K562 (cell line): ENCODE results near the gene RGMB. TPM values are rescaled to one million over a fixed set of nuclear protein-coding genes. Genes with fewer than 3 reads are reported as not detected.
A peak's percentile ranks its signal among the peaks of the same experiment; 100 is the strongest.

Source experiments
- ATAC-seq: fragments of 200-7000 bp; cut with Tn5 transposase; 3 replicates; pipeline ENCODE4 v1.9.1; 2020; ENCODE audit warnings: moderate library complexity
- BruUV-seq: library from RNA; stranded (reverse); fragments of 400-500 nt; replicated peaks from 2 replicates; lab custom pipeline; 2021; lab: Mats Ljungman, UMichigan
- CTCF ChIA-PET: fragments of 300-600 bp; formaldehyde crosslinking; extraction: SDS; loops from one replicate; lab custom pipeline; 2021; ENCODE audit warnings: low intra/inter-chr PET ratio; lab: Yijun Ruan, JAX
- POLR2A ChIA-PET: fragments of 300-600, 350-650 bp; sonication (Branson Sonifier 250); formaldehyde crosslinking; extraction: SDS; loops from one replicate; lab custom pipeline; 2021; ENCODE audit warnings: antibody characterized with exemption, inconsistent platforms; lab: Yijun Ruan, JAX
- DNase-seq, 4 experiments: peaks; one replicate each; pipeline versions ENCODE4 v3.0.0 to v3.0.0-alpha.2; 2011 to 2018; ENCODE audit warnings: low spot score in 3 of 4, mixed read lengths in 3 of 4; ENCODE audit errors: extremely low read depth in 1 of 4
- FAIRE-seq: peaks from 2 replicates; lab custom pipeline; 2011; peaks lifted over from hg19 to GRCh38; lab: Jason Lieb, UNC
- H2AFZ ChIP-seq: 2 replicates; pipeline ENCODE4 v1.6.0; 2011; ENCODE audit warnings: low read depth, low read length, control low read depth, inconsistent platforms
- H3K27ac ChIP-seq: fragments of 200-600 bp; 3 replicates; pipeline ENCODE4 v1.8.0; 2011; ENCODE audit warnings: low read depth, mild to moderate bottlenecking, control low read depth, inconsistent platforms, low read length, moderate library complexity, mixed read lengths; ENCODE audit errors: extremely low read depth
- H3K27me3 ChIP-seq, 2 experiments: fragments of 300-600 bp in 1 of 2; 2 replicates in 1 of 2; 3 replicates in 1 of 2; pipeline versions ENCODE4 v1.6.0 to v1.8.0; 2011; ENCODE audit warnings: inconsistent platforms in 2 of 2, low read length in 2 of 2, mild to moderate bottlenecking in 1 of 2, mixed read lengths in 1 of 2, moderate library complexity in 1 of 2; ENCODE audit not compliant: control insufficient read depth in 2 of 2, insufficient read depth in 2 of 2
- H3K36me3 ChIP-seq: fragments of 300-600 bp; 3 replicates; pipeline ENCODE4 v1.8.0; 2011; ENCODE audit warnings: mild to moderate bottlenecking, low read length, inconsistent platforms; ENCODE audit not compliant: control insufficient read depth, insufficient read depth
- H3K4me1 ChIP-seq, 2 experiments: fragments of 200-600 bp in 1 of 2; replicated peaks in 1 of 2; 2 replicates in 1 of 2; 3 replicates in 1 of 2; pipeline versions ENCODE4 v1.5.1 to v1.8.0; 2011; ENCODE audit warnings: inconsistent platforms in 2 of 2, low read length in 2 of 2, mild to moderate bottlenecking in 1 of 2, mixed read lengths in 1 of 2, moderate library complexity in 1 of 2; ENCODE audit not compliant: control insufficient read depth in 2 of 2, insufficient read depth in 2 of 2
- H3K4me2 ChIP-seq: 2 replicates; pipeline ENCODE4 v1.6.1; 2011; ENCODE audit warnings: low read length, control low read depth, inconsistent platforms, mixed read lengths; ENCODE audit not compliant: insufficient read depth
- H3K4me3 ChIP-seq: fragments of 200-600 bp; sonication (generic), shearing (Covaris generic); 2 replicates; pipeline ENCODE4 v1.5.1; 2016; ENCODE audit warnings: control low read depth, inconsistent platforms
- H3K79me2 ChIP-seq: fragments of 200-600 bp; 3 replicates; pipeline ENCODE4 v1.8.0; 2011; ENCODE audit warnings: low read length, inconsistent platforms; ENCODE audit not compliant: control insufficient read depth, insufficient read depth
- H3K9ac ChIP-seq, 2 experiments: 2 replicates each; pipeline versions ENCODE4 v1.6.0 to v1.6.1; 2011; ENCODE audit warnings: low read depth in 2 of 2, low read length in 2 of 2, control low read depth in 1 of 2, inconsistent platforms in 1 of 2, mild to moderate bottlenecking in 1 of 2, mixed read lengths in 1 of 2; ENCODE audit not compliant: insufficient read depth in 1 of 2
- H3K9me1 ChIP-seq: one replicate; pipeline ENCODE4 v1.6.0; 2011; ENCODE audit warnings: inconsistent platforms, mild to moderate bottlenecking, low read length, moderate library complexity; ENCODE audit not compliant: control insufficient read depth, insufficient read depth
- H3K9me3 ChIP-seq: replicated peaks from 2 replicates; pipeline ENCODE4 v1.5.1; 2011; ENCODE audit warnings: low read depth, low read length, inconsistent platforms; ENCODE audit not compliant: control insufficient read depth, insufficient read depth
- H4K20me1 ChIP-seq: replicated peaks from 2 replicates; pipeline ENCODE4 v1.6.1; 2011; ENCODE audit warnings: low read length, inconsistent platforms, mixed read lengths; ENCODE audit not compliant: control insufficient read depth, insufficient read depth
- ATF2 ChIP-seq: sonication (generic); formaldehyde crosslinking; IDR thresholded peaks from 2 replicates; pipeline ENCODE4 v1.8.1; 2022; ENCODE audit warnings: missing genetic modification reagents
- NFIC ChIP-seq: fragments of 450-650 bp; IDR thresholded peaks from 2 replicates; pipeline ENCODE4 v1.6.1; 2017; ENCODE audit warnings: mild to moderate bottlenecking, inconsistent platforms
- WGBS: fragments of 100-300 bp; shearing (Covaris generic); methylation state at CpG from one replicate; pipeline ENCODE4 v1.1.6; 2016; ENCODE audit warnings: low coverage, mixed read lengths; ENCODE audit not compliant: insufficient coverage; ENCODE audit errors: missing lambda C conversion rate; 5-methylcytosine and 5-hydroxymethylcytosine counted together
- in situ Hi-C: fragments of 300-500 bp; cut with MboI; formaldehyde crosslinking; loops from 4 replicates; pipeline ENCODE4 v1.15.0; 2018; ENCODE audit warnings: inconsistent platforms, mixed read lengths
- intact Hi-C: fragments of 100-400 bp; cut with micrococcal nuclease; formaldehyde crosslinking; loops from 2 replicates; pipeline ENCODE4 v1.14.2; 2022
- polyA plus RNA-seq, 8 experiments: library from polyadenylated mRNA; depleted of rRNA in 4 of 8; stranded (reverse) in 5 of 8; unstranded in 3 of 8; fragments of >200 nt; fragmentation: Nextera tagmentation in 2 of 8; fragmentation: Illumina TruSeq in 1 of 8; extraction: Ambion mirVana in 2 of 8; extraction: Trizol in 1 of 8; gene quantifications; 2 replicates each; pipeline versions ENCODE4 v1.2.1 to v1.2.3, GENCODE V29; 2011 to 2014; ENCODE audit warnings: inconsistent platforms in 1 of 8, missing spikeins in 1 of 8
- total RNA-seq, 7 experiments: library from RNA; depleted of rRNA in 6 of 7; stranded (reverse); fragments of >200 nt in 6 of 7; fragmentation: Illumina TruSeq in 2 of 7; extraction: Trizol in 2 of 7; gene quantifications; 2 replicates each; pipeline versions ENCODE4 v1.2.1 to v1.2.3, GENCODE V29; 2011 to 2021; ENCODE audit warnings: low replicate concordance in 1 of 7

The RGMB gene
- total and polyA plus RNA-seq, 9 of the 15 experiments (the other 6 are each of a cell fraction or from before 2014, with no cell fraction given): 0.03 to 0.38 TPM; not detected in 7

- BruUV-seq: no TSS peak
- POLR2A ChIA-PET: no interaction called here
- no peak for ATAC-seq
Observed at GRCh38 chr5:98816582-98817222, 43.2 kb downstream of the RGMB start.

More at GRCh38 chr5:98816582-98817222, 43.2 kb downstream of the RGMB start:
- H3K79me2 ChIP-seq: no peaks in the 10 kb centered on the region
- 4% methylated on average over 6 of the region's 6 CpGs for WGBS
- H3K4me1 ChIP-seq: no peaks in the 10 kb centered on the region
- no peak overlapping the region for H3K4me3 ChIP-seq
- no peak overlapping the region for H2AFZ ChIP-seq
- CTCF ChIA-PET: no interaction called here
- H3K4me2 ChIP-seq: no peak overlapping the region
- no peaks in the 10 kb centered on the region for H3K36me3 ChIP-seq
- no peaks in the 10 kb centered on the region for H4K20me1 ChIP-seq
- H3K27me3 ChIP-seq: no peaks in the 10 kb centered on the region
- no peaks in the 10 kb centered on the region for H3K9me1 ChIP-seq
- no peak overlapping the region for H3K27ac ChIP-seq
- TF ChIP-seq NFIC: peak; percentile 76
- TF ChIP-seq ATF2: no peak
- in situ Hi-C loops: no loop called here
- intact Hi-C loops: no loop called here
- no peak overlapping the region for H3K9ac ChIP-seq
- FAIRE-seq: no peak
- peak in 1 of 4 experiments; percentile 30 for DNase-seq
- H3K9me3 ChIP-seq: no peaks in the 10 kb centered on the region
